Astrocyte of the hippocampus (primary cell): ENCODE results near the gene SNRPA1.
A peak's percentile ranks its signal among the peaks of the same experiment; 100 is the strongest.
"Not testable (repeated sequence)": the region's sequence is repeated elsewhere in the genome, so short reads cannot be mapped to it uniquely, and the experiment has no call there.

Experiments used
- DNase-seq: peaks from one replicate; pipeline ENCODE4 v3.0.0; 2011; ENCODE audit warnings: low read depth, low spot score

Gene SNRPA1

DNA sequence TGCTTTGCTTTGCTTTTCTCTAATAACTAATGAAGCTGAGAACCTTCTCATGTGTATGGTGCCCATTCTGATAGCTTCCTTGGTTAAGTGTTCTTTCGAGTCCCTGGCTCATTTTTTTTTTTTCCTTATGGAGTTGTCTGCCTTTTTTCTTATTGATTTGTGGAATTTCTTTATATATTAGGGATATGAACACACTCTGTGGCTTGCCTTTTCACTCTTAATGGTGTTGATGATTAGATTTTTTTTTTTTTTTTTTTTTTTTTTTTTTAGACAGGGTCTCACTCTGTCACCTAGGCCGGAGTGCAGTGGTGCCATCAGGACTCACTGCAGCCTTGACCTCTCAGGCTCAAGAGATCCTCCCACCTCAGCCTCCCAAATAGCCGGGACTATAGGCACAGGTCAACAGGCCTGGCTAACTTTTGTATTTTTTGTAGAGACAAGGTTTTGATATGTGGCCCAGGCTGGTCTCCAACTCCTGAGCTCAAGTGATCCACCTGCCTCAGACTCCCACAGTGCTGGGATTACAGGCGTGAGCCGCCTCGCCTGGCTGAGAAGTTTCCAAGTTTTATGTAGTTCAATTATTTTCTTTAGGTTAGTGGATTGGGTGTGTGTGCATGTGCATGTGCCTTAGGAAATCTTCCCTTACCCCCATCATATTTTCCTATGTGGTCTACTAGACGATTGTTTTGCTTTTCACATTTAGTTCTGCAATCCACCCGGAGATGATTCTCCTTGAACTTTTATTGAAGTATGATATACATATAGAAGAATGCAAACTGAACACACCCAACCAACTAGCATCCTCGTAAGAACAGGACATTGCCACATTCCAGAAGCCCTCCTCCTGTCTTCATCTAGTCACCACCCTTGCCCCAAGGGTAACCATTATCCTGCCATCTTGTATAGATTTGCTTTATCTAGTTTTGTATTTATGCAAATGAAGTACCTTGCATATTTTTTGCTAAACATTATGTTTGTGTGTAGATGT is 1.7 kb upstream of the SNRPA1 start:
- DNase-seq: no peak

DNA sequence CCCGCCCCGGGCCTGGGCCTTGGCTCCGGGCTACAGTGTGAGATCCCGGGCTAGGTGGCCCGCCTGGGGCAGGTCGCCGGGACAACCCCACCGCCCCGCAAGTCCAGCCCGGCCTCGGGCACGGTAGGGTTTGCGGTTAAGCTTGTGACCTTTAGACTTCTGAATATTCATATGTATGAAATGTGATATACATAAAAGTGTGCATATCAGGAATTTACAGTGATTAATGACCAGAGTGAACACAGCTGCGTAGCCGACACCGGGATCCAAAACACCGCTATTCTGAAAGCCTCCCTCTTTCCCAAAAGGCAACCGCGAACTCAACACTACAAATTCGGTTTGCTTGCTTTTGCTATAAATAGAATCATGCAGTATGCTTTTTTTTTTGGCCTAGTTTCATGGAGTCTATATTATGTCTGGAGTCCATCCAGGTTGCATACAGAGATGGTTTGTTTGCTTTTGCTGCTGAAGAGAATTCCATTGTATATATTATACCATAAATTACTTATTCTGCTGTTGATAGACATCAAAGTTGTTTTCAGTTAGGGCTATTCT is 636 bp upstream of the SNRPA1 start:
- DNase-seq: no peak

DNA sequence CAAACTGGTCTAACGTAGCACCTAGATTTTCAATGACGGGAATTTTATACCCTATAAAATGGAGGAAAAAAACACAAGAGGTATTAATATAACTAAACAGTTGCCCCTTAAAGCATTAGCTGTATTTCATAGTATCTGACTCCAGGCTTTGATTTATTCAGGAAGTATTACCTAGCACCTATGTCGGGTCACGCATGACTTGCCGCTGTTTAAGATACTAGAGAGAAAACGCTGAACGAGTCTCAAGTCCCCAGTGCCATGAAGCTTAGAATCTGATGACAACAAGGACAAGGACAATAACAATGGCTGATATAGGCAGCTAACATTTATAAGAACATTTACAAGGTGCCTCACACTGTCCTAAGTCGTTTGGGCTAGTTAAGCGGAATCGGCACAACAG is 1.9 kb downstream of the SNRPA1 start:
- no peak for DNase-seq

DNA sequence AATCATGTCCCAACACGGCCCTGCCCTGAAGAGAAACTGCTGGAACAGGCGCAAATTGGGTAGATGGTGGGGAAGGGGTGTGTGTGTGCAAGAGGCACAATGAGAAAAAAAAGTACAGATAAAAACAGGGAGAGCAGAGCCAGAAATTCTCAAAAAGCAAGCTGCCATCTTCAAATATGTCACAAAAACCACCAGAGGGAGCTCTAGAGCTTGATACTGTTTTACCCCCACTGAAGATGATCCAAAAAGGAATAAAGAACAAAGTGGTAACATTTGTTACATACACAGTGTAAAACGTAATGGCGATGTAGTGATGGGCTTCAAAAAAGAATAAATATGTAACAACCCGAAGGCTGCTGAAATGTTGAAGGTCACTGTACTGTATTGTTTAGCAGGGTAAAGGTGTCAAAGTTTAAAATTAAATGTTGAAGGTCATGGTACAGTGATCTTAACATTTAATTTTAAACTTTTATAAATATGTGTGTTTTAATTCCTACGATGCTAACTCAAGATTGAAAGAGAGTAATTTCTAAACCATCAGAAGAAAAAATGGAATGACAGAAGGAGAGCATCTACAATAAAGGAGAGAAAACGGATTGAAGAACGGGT is 6.0 kb downstream of the SNRPA1 start:
- DNase-seq: peak; percentile 38

DNA sequence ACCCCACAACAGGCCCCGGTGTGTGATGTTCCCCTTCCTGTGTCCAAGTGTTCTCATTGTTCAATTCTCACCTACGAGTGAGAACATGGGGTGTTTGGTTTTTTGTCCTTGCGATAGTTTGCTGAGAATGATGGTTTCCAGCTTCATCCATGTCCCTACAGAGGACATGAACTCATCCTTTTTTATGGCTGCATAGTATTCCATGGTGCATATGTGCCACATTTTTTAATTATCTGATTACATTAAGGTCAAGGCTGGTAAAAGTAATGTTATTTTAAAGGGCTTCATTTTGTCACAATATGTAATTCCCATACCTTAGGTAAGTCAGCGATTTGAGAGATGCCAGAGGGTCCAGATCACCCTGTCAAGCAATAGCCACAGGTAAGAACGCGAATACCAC is 7.7 kb downstream of the SNRPA1 start:
- not testable (repeated sequence) for DNase-seq

DNA sequence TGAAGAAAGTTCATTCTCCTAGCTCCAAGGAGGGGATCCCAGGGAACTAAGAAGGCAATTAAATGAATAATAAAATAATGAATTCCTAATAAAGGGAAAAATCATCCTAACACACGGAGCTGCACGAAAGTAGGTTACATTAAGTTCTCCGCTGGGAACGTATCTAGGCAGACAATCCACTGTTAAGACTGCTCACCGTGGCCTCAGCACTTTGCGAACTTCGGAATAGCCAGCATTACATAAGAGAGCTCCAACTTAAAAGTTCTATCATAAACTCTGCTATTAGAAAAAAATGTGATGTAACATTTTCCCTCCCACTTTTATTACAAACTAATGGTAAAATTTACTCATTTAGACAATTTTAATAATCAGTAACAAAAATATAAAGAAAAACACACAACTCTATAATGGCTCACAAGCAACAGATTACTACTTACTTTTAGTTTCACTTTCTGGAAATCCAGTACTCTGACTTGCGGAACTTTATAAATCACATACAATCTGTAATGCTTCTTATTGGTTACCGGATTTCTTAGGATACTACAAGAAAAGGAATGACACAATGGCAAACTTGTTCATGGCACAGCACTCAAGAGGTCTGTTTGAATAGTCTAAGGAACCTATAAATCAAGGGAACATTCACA is 8.5 kb downstream of the SNRPA1 start:
- DNase-seq: no peak

DNA sequence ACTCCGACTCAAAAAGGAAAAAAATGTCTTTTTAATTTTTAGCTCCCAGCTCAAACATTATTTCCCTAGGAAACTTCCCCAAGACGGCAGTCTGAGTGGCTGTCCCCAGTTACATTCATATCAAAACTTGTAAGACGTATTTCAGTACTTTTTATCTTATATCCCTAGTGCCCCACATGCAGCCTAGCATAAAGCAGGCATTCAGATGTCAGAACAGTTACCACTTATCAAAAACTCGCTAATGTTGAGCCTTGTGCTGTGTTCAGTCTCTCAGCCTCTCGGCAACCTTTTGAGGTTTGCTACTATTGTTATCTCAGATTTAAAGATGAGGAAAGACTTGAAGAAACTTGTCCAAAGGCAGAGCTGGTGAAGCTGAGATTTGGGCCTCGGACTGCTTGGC is 11.1 kb downstream of the SNRPA1 start:
- no peak for DNase-seq

DNA sequence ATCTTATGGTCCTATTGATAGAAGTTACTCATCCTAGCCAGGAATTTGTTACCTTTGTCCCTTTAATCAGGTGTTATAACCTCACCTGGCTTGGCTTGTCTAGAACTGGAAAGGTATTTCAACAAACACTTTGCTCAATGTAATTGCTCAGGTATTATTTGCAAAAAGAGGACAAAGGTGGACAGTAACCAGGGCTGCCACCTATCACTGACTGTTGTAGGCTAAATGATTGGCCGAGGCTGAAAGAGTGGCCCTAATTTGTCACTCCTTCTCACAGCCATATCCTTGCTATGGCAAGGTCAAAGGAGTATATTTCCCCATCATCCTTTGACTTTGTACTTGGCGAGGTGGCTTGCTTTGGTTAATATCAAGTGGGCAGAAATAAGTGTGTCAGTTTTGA is 15.0 kb downstream of the SNRPA1 start:
- DNase-seq: no peak

DNA sequence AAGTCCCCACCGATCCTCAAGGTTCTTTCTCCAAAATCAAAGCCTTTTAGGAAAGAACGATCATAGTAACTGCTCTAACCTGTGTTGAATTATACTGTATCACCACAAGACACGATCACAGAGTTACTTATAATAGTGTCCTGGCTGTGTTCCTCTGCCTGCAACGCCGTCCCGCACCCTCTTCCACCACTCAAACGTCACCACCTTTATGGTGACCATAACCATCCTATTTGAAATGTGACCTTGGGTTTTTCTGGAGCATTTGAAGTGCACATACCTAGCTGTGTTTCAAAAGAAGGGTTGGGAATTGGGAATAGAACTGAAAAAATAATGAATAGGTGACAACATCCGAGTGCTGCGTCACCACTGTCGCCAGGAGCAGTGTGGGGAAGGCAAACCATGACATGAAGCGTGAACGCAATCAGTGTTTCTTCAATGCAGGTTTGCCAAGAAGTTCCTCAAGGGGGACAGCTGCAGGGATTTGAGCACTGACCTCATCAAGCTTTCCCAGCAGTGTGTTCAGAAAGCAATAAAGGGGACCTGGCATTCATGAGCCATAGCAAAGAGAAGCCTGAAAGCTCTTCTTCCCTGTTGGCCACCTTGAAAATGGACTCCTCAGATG is 17.0 kb downstream of the SNRPA1 start:
- DNase-seq: no peak

DNA sequence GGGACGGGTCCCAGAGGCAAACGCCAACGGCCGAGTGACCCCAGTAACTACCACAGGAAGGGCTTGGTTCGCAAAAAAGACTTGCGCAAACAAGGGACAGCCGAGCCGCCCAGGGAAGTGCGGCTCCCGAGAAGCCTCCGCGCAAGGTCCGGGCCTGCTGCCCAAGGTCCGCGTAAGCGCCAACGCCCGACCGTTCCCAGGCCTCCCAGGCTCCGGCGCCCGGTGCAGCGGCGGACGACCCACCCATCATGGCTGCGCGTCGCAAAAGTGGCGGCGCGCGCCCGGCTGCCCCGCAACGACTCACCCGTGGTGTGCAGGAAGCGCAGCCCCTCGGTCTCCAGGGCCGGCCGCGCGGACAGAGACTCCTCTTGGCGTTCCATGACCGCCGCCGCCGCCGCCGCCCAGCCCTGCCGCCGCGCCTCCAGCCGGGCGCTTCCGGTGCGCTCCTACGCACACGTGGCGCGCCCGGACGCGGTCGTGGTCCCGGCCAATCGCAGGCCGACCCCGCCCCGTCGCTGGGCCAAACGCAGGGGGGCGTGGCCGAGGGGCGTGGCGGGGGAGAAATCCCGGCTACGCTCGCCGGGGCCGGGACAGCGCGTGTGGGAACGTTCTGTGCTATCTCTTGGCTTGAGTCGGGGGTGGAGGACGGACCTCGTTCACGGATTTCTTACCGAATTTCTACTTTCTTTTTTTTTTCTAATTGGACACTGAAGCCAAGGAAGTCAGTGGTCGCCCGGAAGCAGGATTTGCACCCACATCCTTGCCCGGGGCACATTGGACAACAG is 17.8 kb downstream of the SNRPA1 start, which contains the start of gene SELENOS:
SELENOS (minus strand) TSS at position 448 of the 785 bp plus-strand sequence; CDS start at position 380, 68 bp downstream.
- peak; percentile 97 for DNase-seq

DNA sequence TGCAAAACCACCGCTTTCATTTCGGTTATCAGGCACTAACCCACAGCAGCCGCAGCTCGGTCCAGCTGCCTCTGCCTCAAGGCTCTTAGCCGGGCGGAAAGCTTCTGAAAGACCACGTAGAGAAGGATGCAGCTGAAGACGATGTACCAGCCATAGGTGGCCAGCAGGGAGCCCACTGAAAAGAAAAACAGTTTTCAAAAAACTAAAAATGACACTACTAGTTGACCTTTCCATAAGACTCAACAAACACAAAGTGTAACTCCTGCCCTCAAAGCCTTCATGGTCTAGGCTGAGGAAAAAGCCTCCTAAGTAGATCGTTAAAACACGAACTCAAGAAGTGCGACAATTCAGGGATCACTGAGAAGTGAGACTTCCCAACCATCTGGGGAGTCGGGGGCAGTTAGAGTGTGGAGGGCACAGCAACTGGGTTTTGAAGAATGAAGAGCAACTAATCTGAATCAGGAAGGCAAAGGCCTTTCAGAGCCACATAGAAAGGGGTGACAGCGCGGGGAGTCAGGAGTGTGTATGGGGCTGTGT is 18.5 kb downstream of the SNRPA1 start:
- DNase-seq: peak; percentile 60

DNA sequence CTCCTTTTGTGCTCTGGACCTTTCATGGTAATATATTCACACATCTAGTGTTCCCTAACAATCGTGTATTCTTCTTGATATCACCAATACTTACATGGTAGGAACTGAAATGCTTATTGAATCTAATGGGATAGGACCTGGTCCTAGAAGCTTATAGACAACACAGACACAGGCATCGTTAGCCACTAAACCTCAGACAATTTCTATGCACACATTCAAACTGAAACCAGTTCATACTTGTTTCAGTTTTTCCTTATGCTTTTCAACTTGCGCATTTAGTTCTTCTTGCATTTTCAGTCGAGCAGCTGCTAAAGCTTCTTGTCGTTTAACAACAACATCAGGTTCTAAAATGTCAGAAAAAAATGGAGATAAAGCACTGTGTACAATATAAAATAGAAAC is 20.0 kb downstream of the SNRPA1 start:
- no peak for DNase-seq

DNA sequence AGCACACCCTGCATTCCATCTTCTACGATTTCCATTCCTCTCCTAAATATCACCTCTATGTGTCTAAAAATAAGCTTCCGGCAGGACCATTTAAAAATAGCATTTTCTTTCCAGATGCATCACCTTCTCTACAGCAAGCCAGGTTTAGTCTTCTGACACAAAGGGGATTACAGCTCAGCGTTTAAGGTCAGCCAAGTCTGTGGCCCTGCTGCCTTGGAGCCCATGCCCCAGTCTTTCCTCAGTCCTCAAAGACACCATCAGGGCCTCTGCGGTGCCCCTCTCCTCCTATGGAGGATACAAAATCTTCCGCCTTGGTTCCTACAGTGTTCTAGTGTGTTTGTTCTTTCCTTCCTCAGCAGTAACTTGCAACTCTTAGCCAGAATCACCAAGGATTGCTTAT is 21.5 kb downstream of the SNRPA1 start:
- no peak for DNase-seq

DNA sequence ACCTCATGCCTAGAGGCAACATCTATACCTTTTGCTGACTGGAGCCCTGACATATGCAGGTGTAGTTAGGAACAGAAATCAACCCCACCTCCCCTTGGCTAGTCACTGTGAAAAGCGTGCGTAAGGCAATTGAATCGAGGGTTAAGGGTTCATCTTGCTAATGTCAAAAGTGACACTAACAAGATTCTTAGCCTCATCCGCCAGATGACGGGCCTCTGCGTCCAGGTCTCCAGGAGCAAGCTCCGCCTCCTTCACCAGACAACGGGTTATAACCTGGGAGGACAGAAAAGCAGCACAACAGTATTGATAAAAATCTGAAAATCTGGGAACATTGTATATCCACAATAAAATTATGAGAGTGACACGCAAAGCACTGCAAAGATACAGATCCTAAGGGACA is 22.5 kb downstream of the SNRPA1 start:
- no peak for DNase-seq

DNA sequence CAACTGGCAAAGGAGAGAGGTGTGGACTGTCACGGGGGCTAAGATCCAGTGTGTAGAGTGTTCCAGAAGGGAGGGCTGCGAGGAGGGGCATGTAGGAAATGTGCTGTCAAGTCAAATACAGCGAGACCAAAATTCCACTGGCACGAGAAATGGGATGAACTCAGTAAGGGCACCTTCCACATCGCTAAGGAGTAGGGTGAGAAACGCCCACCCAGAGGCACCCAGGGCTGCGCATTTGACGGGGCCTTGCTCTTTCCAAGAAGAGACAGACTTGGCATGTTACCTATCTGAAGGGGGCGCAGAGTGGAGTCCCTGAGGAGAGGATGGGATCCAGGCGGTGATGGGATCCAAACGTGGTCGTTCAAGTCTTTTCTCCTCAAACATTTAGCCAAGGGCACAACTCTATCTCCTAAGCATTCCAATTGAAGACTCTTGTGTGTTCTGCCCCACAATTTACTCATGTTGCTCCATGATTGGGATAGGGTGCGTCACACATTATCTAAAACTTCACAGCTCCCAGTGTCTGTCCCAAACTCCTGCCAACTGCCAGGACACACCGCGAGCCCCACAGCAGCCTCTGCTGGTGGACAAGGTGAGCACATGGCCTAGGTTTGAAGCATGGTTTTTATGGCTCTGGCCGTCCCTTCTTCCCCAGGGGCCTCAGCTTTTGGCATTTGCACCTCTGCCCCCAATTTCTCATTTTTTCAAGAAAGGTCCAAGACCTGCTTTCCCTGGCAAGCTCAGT is 25.4 kb downstream of the SNRPA1 start:
- no peak for DNase-seq

DNA sequence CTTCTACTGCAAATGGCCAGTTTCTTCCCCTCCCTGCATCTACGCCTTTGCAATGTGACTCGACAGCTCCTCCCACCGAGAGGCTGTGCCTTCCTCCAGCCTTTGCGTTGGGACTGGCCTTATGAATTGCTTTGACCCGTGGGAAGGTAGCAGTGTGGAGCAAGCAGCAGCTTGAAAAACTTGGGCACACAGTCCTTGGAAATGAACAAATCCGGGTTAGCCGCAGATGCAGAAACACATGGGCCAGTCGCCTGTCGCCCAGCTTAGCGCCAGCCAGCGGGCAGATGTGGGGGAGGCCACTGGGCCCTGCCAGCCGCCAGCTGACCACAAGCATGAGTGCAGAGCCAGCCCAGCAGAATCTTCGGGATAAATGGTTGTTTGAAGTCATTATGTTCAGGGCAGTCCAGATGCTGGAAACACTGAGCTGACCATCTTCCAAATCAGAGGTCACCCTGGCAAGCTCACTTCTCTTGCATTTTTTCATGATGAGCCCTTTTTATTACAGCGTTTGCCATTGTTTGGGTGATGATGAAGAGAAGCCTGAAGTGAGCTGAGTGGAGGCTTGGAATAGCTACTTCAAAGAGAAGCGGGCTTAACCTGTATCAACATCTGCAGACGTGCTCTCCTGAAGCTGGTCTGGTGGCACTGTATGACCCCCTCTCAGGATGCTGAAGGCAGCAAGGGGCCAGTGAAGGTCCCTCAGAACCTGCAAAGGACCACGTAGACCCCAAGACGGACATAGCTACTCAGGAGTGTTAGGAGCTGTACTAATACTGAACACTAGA is 27.5 kb downstream of the SNRPA1 start:
- DNase-seq: peak; percentile 70

DNA sequence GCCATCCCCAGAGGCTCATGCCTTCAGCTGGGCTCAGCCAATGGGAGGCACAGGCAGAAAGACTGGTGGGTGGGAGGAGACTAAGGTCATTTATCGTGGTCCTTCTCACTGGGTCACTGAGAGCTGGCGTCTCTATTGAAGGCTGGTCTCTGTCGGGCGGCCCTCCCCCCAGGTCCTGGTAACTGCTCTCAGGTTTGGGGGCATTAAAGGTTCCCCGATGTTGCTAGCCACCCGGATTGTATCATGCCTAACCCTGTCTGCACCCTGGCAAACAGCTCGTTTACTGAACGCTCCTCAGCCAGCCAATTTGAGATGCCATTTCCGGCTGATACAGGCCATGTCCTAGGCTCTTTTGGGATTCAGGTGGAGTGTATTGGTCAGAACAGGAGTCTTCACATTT is 28.3 kb downstream of the SNRPA1 start:
- no peak for DNase-seq

DNA sequence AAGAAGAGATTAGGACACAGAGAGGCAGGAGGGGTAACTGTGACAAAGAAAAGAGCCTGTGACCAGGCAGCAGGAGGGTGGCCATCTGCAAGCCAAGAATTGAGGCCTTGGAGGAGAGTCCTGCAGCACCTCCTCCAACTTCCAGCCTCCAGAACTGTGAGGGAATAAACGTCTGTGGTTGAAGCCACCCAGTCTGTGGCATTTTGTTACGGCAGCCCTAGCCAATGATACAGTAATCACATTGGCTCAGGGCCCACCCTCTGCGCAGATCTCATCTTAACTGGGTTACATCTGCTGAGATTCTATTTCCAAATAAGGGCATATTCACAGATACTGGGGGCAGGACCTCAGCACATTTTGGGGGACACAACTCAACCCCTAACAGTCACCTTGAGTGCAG is 29.0 kb downstream of the SNRPA1 start:
- peak; percentile 71 for DNase-seq
